GM23338 (cell line): ENCODE measurements around the gene XPC. TPM values are rescaled to one million over a fixed set of nuclear protein-coding genes. Genes with fewer than 3 reads are reported as not detected.

Source experiments
- ETS1 ChIP-seq: IDR thresholded peaks from 2 replicates; pipeline ENCODE4 v1.6.1; 2016; ENCODE audit warnings: antibody characterized with exemption
- EZH2phosphoT487 ChIP-seq: fragments of 200-600 bp; sonication (generic); IDR thresholded peaks from one replicate; pipeline ENCODE4 v1.8.1; 2018; ENCODE audit warnings: antibody characterized with exemption; ENCODE audit not compliant: unreplicated experiment
- NANOG ChIP-seq: IDR thresholded peaks from 2 replicates; pipeline ENCODE4 v1.6.1; 2016; ENCODE audit warnings: antibody characterized with exemption, borderline replicate concordance
- POLR2AphosphoS5 ChIP-seq: IDR thresholded peaks from 2 replicates; pipeline ENCODE4 v1.6.1; 2016; ENCODE audit warnings: antibody characterized with exemption, low read depth
- STAT1 ChIP-seq: IDR thresholded peaks from one replicate; pipeline ENCODE4 v1.6.1; 2016; ENCODE audit warnings: antibody characterized with exemption; ENCODE audit not compliant: unreplicated experiment
- ZNF114 ChIP-seq: fragments of 250-450 bp; sonication (Bioruptor Pico); IDR thresholded peaks from 2 replicates; pipeline ENCODE4 v1.5.0; 2020; ENCODE audit warnings: mild to moderate bottlenecking, moderate library complexity
- ZNF331 ChIP-seq: fragments of 250-450 bp; sonication (Bioruptor Pico); IDR thresholded peaks from 2 replicates; pipeline ENCODE4 v1.5.0; 2020; ENCODE audit warnings: low read depth, mild to moderate bottlenecking, moderate library complexity
- ZNF462 ChIP-seq: fragments of 250-450 bp; sonication (Bioruptor Pico); IDR thresholded peaks from 2 replicates; pipeline ENCODE4 v1.5.0; 2020; ENCODE audit warnings: mild to moderate bottlenecking, moderate library complexity
- polyA plus RNA-seq: library from polyadenylated mRNA; unstranded; fragments of >200 nt; fragmentation: Nextera tagmentation; extraction: Ambion mirVana; gene quantifications from 2 replicates; pipeline ENCODE4 v1.2.1, GENCODE V29; 2016
- total RNA-seq: library from RNA; depleted of rRNA; stranded (reverse); fragments of >200 nt; shearing (Covaris generic); gene quantifications from 2 replicates; pipeline ENCODE4 v1.2.3, GENCODE V29; 2014; rRNA removed

The XPC gene
- total and polyA plus RNA-seq, 2 experiments from 2014 or later = 34.9 to 41.5 TPM

GRCh38 chr3:14096742-14097141 is 81.7 kb downstream of the XPC start (continued):
- TF ChIP-seq ZNF462 (no peak), NANOG (no peak), ETS1 (no peak), ZNF331 (no peak), POLR2AphosphoS5 (no peak), ZNF114 (CRISPR knock-in tag) (no peak), STAT1 (no peak), EZH2phosphoT487 (no peak)

Other genes starting within 250 kb of the XPC start
- gene CHCHD4, start 53.7 kb downstream of the XPC start, total RNA-seq = 25.8 and 31.1 TPM in 2 replicates
- 39.2 and 41.3 TPM in 2 replicates for gene CHCHD4, start 53.7 kb downstream of the XPC start, polyA plus RNA-seq
- gene TMEM43, start 53.5 kb downstream of the XPC start, total RNA-seq = 27.6 and 34.7 TPM in 2 replicates
- 14.8 and 15.9 TPM in 2 replicates for gene TMEM43, start 53.5 kb downstream of the XPC start, polyA plus RNA-seq
- gene LSM3, start 216 bp upstream of the XPC start, total RNA-seq = 20.1 TPM in 2 replicates
- gene LSM3, start 216 bp upstream of the XPC start, polyA plus RNA-seq = 64.1 and 71.5 TPM in 2 replicates
- gene SLC6A6, start 224.0 kb upstream of the XPC start, total RNA-seq = 142 and 150 TPM in 2 replicates
- gene SLC6A6, start 224.0 kb upstream of the XPC start, polyA plus RNA-seq = 27.5 and 31.6 TPM in 2 replicates